ENCODE results near the gene ATP6V1C2.

- TF ChIP-seq CTCF (IDR thresholded peaks at IDR 0.05; ENCODE audit: low read depth, low read length), result no peak
- TF ChIP-seq EZH2phosphoT487 (IDR thresholded peaks at IDR 0.05; ENCODE audit: low read depth), result no peak
These were observed 93.3 kb downstream of the ATP6V1C2 start for GRCh38 chr2:10814571-10815331.

All from OCI-LY3 (cell line).